ENCODE measurements around the gene COL12A1. TPM values are rescaled to one million over a fixed set of nuclear protein-coding genes. Genes with fewer than 3 reads are reported as not detected.

Gene COL12A1
- total and polyA plus RNA-seq, 9 of the 15 experiments (the other 6 are each of a cell fraction or from before 2014, with no cell fraction given) = 0.11 TPM; not detected in 8

DNA sequence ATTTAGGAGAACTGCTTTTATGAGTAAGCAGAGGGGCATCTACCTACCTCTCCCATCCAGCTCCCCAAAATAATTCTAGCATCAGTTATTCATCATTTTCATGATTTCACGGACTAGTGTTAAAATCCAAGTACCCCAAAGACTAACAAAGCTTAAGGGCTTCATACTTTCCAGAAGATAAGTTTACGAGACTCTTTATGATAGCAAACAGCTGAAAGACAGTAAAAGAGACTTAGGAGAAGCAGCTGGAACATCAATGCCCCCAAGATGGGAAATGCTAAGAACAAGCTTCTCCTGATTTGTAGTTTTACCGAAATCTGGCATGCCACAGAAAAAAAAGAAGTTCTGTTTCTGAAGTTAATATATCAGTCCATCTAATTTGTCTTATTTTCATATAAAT lies 70.0 kb downstream of the COL12A1 start:
- ChIA-PET POLR2A (no interaction called here), CTCF (ENCODE audit: low intra/inter-chr PET ratio) (no interaction called here)
- no peaks in the 10 kb centered on the region for H3K79me2 ChIP-seq (ENCODE audit: control insufficient read depth, insufficient read depth, low read length)
- ATAC-seq (no peak), DNase-seq (ENCODE audit: extremely low read depth in 1 of 4, low spot score in 3 of 4) (no peak), FAIRE-seq (no peak)
- 0% methylated on average over 3 of the region's 3 CpGs for WGBS (ENCODE audit: insufficient coverage, low coverage, missing lambda C conversion rate)
- intact Hi-C loops (cut with micrococcal nuclease) (no loop called here), in situ Hi-C loops (cut with MboI) (no loop called here)
- no peak overlapping the region for H3K27ac ChIP-seq (ENCODE audit: extremely low read depth, low read depth, low read length)
- no peaks in the 10 kb centered on the region for H3K4me1 ChIP-seq (replicated peaks in 1 of 2; ENCODE audit: control insufficient read depth in 2 of 2, insufficient read depth in 2 of 2, low read length in 2 of 2)
- H3K27me3 ChIP-seq (ENCODE audit: control insufficient read depth in 2 of 2, insufficient read depth in 2 of 2, low read length in 2 of 2) = no peaks in the 10 kb centered on the region
- H2AFZ ChIP-seq (ENCODE audit: low read depth, low read length) = no peak overlapping the region
- H4K20me1 ChIP-seq (replicated peaks; ENCODE audit: control insufficient read depth, insufficient read depth, low read length) = no peaks in the 10 kb centered on the region
- H3K9ac ChIP-seq (ENCODE audit: insufficient read depth in 1 of 2, low read depth in 2 of 2, low read length in 2 of 2) = no peak overlapping the region
- BruUV-seq (replicated peaks) = no TSS peak
- no peaks in the 10 kb centered on the region for H3K9me3 ChIP-seq (replicated peaks; ENCODE audit: control insufficient read depth, insufficient read depth, low read depth, low read length)
- H3K4me3 ChIP-seq = no peak overlapping the region
- H3K4me2 ChIP-seq (ENCODE audit: insufficient read depth, low read length) = no peak overlapping the region
- no peaks in the 10 kb centered on the region for H3K36me3 ChIP-seq (ENCODE audit: control insufficient read depth, insufficient read depth, low read length)
- no peaks in the 10 kb centered on the region for H3K9me1 ChIP-seq (ENCODE audit: control insufficient read depth, insufficient read depth, low read length)
- TF ChIP-seq, protein P1, sequence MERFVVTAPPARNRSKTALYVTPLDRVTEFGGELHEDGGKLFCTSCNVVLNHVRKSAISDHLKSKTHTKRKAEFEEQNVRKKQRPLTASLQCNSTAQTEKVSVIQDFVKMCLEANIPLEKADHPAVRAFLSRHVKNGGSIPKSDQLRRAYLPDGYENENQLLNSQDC (CRISPR knock-in tag; IDR thresholded peaks at IDR 0.05) = no peak
- TF ChIP-seq, protein P2, sequence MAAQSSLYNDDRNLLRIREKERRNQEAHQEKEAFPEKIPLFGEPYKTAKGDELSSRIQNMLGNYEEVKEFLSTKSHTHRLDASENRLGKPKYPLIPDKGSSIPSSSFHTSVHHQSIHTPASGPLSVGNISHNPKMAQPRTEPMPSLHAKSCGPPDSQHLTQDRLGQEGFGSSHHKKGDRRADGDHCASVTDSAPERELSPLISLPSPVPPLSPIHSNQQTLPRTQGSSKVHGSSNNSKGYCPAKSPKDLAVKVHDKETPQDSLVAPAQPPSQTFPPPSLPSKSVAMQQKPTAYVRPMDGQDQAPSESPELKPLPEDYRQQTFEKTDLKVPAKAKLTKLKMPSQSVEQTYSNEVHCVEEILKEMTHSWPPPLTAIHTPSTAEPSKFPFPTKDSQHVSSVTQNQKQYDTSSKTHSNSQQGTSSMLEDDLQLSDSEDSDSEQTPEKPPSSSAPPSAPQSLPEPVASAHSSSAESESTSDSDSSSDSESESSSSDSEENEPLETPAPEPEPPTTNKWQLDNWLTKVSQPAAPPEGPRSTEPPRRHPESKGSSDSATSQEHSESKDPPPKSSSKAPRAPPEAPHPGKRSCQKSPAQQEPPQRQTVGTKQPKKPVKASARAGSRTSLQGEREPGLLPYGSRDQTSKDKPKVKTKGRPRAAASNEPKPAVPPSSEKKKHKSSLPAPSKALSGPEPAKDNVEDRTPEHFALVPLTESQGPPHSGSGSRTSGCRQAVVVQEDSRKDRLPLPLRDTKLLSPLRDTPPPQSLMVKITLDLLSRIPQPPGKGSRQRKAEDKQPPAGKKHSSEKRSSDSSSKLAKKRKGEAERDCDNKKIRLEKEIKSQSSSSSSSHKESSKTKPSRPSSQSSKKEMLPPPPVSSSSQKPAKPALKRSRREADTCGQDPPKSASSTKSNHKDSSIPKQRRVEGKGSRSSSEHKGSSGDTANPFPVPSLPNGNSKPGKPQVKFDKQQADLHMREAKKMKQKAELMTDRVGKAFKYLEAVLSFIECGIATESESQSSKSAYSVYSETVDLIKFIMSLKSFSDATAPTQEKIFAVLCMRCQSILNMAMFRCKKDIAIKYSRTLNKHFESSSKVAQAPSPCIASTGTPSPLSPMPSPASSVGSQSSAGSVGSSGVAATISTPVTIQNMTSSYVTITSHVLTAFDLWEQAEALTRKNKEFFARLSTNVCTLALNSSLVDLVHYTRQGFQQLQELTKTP (IDR thresholded peaks at IDR 0.05; ENCODE audit: low read depth in 1 of 2, partially characterized antibody in 2 of 2) = no peak
- TF ChIP-seq ZNF584 (CRISPR knock-in tag; IDR thresholded peaks at IDR 0.05; ENCODE audit: low read depth) (no peak), HIVEP1 (CRISPR knock-in tag; IDR thresholded peaks at IDR 0.05) (no peak), NFXL1 (CRISPR knock-in tag; IDR thresholded peaks at IDR 0.05) (no peak), HNRNPUL1 (IDR thresholded peaks at IDR 0.05; ENCODE audit: low read length) (no peak)
- TF ChIP-seq, protein P3, sequence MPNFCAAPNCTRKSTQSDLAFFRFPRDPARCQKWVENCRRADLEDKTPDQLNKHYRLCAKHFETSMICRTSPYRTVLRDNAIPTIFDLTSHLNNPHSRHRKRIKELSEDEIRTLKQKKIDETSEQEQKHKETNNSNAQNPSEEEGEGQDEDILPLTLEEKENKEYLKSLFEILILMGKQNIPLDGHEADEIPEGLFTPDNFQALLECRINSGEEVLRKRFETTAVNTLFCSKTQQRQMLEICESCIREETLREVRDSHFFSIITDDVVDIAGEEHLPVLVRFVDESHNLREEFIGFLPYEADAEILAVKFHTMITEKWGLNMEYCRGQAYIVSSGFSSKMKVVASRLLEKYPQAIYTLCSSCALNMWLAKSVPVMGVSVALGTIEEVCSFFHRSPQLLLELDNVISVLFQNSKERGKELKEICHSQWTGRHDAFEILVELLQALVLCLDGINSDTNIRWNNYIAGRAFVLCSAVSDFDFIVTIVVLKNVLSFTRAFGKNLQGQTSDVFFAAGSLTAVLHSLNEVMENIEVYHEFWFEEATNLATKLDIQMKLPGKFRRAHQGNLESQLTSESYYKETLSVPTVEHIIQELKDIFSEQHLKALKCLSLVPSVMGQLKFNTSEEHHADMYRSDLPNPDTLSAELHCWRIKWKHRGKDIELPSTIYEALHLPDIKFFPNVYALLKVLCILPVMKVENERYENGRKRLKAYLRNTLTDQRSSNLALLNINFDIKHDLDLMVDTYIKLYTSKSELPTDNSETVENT (CRISPR knock-in tag; IDR thresholded peaks at IDR 0.05) = no peak
- TF ChIP-seq, protein P4, sequence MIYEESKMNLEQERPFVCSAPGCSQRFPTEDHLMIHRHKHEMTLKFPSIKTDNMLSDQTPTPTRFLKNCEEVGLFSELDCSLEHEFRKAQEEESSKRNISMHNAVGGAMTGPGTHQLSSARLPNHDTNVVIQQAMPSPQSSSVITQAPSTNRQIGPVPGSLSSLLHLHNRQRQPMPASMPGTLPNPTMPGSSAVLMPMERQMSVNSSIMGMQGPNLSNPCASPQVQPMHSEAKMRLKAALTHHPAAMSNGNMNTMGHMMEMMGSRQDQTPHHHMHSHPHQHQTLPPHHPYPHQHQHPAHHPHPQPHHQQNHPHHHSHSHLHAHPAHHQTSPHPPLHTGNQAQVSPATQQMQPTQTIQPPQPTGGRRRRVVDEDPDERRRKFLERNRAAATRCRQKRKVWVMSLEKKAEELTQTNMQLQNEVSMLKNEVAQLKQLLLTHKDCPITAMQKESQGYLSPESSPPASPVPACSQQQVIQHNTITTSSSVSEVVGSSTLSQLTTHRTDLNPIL (CRISPR knock-in tag; IDR thresholded peaks at IDR 0.05) = no peak
- TF ChIP-seq, protein P5, sequence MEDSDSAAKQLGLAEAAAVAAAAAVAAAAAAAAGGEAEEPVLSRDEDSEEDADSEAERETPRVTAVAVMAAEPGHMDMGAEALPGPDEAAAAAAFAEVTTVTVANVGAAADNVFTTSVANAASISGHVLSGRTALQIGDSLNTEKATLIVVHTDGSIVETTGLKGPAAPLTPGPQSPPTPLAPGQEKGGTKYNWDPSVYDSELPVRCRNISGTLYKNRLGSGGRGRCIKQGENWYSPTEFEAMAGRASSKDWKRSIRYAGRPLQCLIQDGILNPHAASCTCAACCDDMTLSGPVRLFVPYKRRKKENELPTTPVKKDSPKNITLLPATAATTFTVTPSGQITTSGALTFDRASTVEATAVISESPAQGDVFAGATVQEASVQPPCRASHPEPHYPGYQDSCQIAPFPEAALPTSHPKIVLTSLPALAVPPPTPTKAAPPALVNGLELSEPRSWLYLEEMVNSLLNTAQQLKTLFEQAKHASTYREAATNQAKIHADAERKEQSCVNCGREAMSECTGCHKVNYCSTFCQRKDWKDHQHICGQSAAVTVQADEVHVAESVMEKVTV (CRISPR knock-in tag; IDR thresholded peaks at IDR 0.05) = no peak
- TF ChIP-seq, protein P6, sequence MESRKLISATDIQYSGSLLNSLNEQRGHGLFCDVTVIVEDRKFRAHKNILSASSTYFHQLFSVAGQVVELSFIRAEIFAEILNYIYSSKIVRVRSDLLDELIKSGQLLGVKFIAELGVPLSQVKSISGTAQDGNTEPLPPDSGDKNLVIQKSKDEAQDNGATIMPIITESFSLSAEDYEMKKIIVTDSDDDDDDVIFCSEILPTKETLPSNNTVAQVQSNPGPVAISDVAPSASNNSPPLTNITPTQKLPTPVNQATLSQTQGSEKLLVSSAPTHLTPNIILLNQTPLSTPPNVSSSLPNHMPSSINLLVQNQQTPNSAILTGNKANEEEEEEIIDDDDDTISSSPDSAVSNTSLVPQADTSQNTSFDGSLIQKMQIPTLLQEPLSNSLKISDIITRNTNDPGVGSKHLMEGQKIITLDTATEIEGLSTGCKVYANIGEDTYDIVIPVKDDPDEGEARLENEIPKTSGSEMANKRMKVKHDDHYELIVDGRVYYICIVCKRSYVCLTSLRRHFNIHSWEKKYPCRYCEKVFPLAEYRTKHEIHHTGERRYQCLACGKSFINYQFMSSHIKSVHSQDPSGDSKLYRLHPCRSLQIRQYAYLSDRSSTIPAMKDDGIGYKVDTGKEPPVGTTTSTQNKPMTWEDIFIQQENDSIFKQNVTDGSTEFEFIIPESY (CRISPR knock-in tag; IDR thresholded peaks at IDR 0.05) = no peak

Data from K562 (cell line).